Transverse colon (tissue), 4 donors: ENCODE results near the gene USP19.

Experiments
- CTCF ChIP-seq, 5 experiments: fragments of 200-600 bp in 3 of 5; fragments of 450-650 bp in 2 of 5; sonication (generic) in 3 of 5; IDR thresholded peaks; 1 replicate in 2 of 5; 2 replicates in 3 of 5; pipeline ENCODE4 v1.5.1; 2016 to 2017; ENCODE audit warnings: antibody characterized with exemption in 5 of 5, inconsistent platforms in 3 of 5, mild to moderate bottlenecking in 2 of 5, moderate library complexity in 1 of 5
- EP300 ChIP-seq: sonication (generic); formaldehyde crosslinking; IDR thresholded peaks from one replicate; pipeline ENCODE4 v1.6.1; 2017; ENCODE audit warnings: antibody characterized with exemption, low read depth
- POLR2A ChIP-seq: fragments of 450-650 bp; IDR thresholded peaks from one replicate; pipeline ENCODE4 v1.6.1; 2016; ENCODE audit warnings: antibody characterized with exemption, mild to moderate bottlenecking, moderate library complexity
- POLR2AphosphoS5 ChIP-seq, 3 donors: sonication (generic); formaldehyde crosslinking; IDR thresholded peaks; one replicate each; pipeline ENCODE4 v1.6.1; 2016; ENCODE audit warnings: antibody characterized with exemption in 3 of 3

- TF ChIP-seq EP300 (no peak), POLR2A (no peak), CTCF (IDR thresholded peaks at IDR 0.05) (no peak), POLR2AphosphoS5 (IDR thresholded peaks at IDR 0.05) (no peak)
These were observed 2.4 kb upstream of the USP19 start for GRCh38 chr3:49122886-49123545.
